HG03575 (cell line): ENCODE measurements around the gene CCDC154.

Source experiments
- ATAC-seq: cut with Tn5 transposase; IDR thresholded peaks from one replicate; pipeline ENCODE4 v1.9.1; 2021; ENCODE audit not compliant: unreplicated experiment, insufficient number of reproducible peaks, low FRiP score; ENCODE audit errors: extremely low read depth

CCDC154 gene

DNA sequence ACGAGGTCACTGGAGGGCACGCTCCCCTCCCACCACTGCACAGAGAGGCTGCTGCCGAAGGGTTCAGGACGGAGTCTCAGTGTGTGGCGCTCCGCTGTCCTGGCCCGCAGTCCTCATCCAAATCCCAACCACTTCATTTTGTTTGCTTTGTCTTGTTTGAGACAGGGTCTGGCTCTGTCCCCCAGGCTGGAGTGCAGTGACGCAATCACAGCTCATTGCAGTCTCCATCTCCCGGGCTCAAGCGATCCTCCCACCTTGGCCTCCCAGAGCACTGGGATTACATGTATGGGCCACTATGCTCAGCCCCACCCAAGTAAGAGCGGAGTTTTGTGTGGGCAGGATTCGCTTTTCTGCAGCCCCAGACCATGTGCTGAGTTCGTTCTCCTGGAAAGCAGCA is 42.6 kb downstream of the CCDC154 start:
- no peak for ATAC-seq

DNA sequence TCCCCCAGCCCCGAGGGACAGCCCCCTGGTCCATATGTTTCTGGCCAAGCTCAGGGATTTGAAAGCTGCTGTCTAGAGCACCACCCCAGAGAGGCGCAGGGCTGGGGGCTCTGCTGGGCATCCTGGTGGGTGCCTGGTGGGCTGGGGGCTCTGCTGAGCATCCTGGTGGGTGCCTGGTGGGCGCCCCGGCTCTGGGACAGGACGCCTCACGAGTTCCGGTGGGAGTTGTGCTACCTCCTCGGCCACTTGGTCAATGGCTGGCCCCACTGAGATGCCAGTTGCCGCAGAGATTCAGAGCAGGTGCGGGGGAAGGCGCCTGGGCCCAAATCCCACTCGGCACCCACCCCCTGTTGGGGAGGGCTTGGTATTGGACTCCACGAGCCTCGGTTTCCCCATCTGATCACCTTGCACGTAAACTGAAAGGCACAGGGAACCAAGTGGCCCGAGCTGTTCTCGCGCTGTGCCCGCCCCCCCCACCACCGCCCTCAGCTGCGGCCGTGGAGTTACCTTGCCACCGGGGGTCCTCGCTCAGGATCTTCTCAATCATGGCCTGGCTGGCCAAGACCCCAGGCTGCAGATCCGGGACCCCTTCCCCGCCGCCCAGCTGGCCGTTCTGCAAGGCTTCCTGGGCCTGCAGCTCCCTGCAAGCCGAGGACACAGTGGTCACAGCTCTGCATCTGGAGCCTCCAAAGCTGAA is 43.1 kb downstream of the CCDC154 start:
- ATAC-seq = no peak

DNA sequence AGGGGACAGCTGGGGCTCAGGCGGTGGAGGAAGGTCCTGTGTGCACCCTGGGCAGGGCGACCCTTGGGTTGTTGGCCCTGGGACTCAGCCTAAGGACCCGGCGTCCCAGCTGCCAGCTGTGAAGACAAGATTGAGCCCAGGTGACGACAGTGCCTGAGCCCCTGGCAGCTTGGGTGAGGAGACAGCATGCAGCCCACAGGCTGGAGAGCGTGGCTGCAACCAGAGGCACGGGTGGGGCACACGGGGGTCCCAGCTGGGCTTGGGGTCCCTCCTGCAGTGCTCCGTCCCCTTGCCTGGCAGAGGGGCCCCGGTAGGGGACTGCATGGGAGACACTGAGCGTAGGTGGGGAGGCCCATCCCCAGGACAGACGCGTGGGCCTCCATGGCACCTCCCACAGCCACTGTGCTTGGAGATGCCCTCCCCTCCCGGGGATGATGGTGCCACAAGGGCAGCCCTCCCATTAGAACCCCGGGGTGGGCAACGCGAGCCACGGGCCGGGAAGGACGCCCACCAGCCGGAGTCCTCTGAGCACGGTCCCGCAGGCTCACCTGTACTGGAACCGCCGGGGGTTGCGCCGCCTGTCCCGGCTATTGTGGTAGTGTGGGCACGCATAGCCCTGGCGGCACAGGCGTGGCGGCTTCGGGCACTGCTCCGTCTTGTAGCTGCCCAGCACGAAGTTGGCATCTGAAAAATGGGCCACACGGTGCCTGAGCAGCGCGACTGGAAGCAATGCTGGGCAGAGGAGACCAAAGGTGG is 45.4 kb downstream of the CCDC154 start:
- no peak for ATAC-seq

DNA sequence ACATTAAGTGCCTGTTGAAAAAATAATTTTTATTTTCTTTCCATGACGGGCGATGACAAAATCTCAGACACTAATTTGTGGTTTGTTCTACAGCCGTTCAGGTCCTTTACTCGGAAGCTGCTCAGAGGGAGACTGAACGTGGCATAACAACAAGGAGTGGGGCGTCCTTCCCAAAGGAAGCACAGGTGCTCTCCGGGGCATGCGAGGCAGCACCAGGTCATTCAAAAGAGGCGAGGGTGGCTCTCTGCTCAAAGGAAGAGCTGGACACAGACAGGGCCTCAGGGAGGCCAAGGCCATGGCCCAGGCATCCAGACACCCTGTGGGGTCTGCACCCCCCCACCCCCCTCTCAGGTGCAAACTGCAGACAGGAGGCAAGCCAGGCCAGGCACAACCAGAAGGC is 46.0 kb downstream of the CCDC154 start:
- ATAC-seq = no peak

DNA sequence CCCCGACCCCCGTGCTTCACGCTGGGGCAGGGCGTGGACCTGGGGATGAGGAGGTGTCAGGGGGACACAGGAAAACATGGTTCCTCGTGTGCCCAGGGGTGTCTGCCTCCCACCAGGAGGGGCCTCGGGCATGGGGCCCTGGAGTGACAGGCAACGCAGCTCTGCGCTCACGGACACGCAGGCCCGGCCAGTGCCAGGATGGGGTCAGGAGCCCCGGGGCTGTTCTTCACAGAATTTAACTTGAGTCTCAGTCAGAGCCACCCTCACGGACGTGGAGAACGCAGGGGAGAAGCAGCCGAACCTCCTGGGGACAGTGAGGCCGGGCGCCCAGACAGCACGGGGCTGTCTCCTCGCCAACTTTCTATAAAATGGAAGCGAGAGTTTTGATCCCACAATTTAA is 46.6 kb downstream of the CCDC154 start:
- ATAC-seq = no peak

DNA sequence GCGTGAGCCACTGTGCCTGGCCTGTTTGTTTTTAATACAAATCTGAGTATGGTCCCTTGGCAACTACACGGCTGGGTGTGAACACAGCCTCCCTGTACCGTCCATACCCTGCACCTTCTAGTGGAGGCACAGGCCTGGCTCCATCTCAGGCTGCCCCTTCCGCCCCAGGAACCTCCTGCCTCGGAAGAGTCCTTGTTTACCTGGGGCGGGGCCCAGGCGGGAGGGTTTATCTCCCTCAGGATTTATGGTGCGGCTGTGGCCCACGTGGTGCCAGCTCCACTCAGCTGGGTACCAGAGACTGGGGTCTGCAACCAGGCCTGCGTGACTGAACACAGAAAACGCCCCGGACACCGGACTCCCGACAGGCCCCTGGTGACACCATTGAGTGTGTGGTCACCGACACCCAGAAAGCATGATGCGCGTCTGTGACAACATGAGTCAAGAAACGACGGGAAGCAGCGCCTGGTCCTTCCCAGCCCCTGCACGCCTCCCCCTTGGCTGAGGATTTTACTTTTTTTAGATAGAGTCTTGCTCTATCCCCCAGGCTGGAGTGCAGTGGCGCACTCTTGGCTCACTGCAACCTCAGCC is 48.8 kb downstream of the CCDC154 start:
- ATAC-seq = no peak

- ATAC-seq = no peak
These were observed 49.9 kb downstream of the CCDC154 start for GRCh38 chr16:1394367-1394951.

DNA sequence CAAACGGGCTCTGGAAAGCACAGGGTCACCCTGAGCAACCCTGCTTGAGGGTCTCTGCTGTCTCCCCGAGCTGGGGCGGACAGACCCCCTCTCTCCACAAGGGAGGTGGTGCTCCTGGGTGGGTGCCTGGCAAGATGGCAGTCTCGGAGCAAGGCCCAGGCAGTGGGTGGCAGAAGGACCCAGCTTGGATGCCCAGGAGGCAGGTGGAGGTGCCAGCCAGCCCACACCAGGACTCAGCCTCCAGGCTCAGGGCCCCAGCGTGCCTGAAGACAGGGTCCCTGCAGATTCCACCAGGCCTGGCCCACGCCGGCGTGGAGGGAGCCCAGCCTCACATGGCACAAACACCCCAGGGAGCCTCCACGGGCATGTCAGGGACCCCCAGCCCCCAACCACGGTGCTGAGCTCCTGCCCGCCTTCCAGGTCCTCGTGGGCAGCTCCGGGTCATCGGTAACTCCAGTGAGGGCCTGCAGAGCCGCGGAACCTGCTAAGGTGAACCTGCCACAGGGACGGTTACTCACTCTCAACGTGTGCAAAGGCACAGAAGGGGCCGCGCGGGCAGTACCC is 50.7 kb downstream of the CCDC154 start:
- ATAC-seq = no peak

DNA sequence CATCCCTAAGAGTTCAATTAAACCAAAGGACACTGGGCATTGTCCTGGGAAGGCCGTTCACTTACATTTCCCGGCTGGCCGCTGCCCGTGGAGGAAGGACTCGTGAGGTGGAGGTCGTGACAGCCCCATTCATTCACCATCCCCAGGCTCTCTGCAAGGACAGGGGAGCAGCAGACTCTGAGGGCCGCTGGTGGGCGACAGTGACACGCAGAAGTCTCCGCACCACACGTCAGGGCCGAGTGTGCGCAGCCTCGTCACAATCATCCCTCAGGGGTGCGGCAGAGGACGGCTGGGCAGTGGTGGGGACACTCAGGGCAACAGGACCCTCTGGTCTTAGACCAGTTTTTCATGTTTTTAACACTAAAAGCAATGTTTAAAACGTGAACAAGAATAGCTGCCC is 51.5 kb downstream of the CCDC154 start:
- no peak for ATAC-seq

- ATAC-seq = no peak
These were observed 54.0 kb downstream of the CCDC154 start for GRCh38 chr16:1390239-1390779.

DNA sequence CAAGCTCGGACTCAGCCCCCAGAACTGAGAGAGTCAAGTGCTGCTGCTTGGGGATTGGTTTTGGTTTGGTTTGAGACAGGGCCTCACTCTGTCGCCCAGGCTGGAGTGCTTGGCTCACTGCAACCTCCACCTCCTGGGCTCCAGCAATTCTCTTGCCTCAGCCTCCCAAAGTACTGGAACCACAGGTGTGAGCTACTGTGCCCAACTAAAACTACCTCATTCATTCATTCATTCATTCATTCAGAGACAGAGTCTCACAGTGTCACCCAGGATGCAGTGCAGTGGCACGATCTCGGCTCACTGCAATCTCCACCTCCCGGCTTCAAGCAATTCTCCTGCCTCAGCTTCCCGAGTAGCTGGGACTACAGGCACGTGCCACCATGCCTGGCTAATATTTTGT is 54.6 kb downstream of the CCDC154 start:
- no peak for ATAC-seq

DNA sequence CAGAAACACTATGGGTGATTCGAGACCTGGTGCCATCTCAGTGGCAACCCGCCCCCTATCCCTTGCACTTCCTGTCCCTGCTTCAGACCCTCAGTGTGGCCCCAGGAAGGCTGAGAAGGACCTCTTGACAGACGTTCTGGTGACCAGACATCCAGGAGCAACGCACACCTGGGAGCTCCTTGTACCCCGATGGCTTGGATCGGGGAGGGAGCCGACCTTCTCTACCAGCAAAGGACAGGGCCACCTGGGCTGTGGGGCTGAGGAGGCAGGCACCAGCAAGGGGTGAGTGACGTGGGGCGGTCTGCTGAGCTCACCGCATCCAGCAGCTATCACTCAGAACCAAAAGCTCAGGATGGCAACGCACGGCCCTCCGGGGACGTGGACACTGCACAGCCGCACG is 57.0 kb downstream of the CCDC154 start:
- ATAC-seq = no peak

DNA sequence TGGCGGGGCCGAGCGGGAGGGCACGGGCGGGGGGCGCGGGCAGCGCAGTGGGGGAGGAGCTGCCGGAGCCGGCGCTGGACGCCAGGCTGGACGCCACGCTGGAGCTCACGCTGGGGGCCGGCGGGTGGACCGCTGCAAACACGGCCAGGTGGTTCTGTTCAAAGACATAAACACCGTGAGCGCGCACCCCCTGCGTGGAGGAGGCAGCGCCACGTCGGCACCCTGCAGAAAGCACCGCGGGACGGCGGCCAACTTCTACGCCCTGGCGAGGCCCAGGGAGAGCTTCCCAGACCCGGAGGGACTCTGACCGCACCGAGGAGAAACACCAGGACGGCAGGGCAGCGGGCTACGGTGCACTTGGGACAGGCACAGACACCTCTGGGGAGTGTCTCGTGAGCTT is 59.1 kb downstream of the CCDC154 start:
- no peak for ATAC-seq
